ENCODE measurements around the gene SUV39H1.

SUV39H1 gene

DNA sequence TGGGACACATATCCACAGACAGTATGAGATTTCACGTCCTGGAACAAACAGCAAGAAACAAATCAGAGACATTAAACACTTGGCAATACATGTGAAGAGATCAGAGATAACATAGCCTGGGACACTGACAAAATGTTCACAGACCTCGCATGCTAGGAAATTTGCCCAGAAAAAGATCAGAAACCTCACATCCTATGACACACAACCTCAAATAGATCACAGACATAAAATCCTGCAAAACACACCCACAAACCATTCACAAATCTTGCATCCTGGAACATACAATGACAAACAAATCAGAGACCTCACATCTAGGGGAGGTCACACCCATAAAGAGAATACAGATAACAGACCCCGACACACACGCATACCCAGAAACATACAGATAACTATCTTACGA lies 18.0 kb downstream of the SUV39H1 start:
- H3K36me3 ChIP-seq (replicated peaks) = no peaks in the 10 kb centered on the region
- DNase-seq = no peak
- H3K27me3 ChIP-seq (replicated peaks) = no peaks in the 10 kb centered on the region
- in situ Hi-C loops (cut with HindIII; ENCODE audit: low pct_ligation_motif_present, low sequenced_read_pairs) = no loop called here
- H3K27ac ChIP-seq = no peak overlapping the region
- no peak overlapping the region for H3K4me3 ChIP-seq (ENCODE audit: low read depth, low read length)
- TF ChIP-seq, protein P1, sequence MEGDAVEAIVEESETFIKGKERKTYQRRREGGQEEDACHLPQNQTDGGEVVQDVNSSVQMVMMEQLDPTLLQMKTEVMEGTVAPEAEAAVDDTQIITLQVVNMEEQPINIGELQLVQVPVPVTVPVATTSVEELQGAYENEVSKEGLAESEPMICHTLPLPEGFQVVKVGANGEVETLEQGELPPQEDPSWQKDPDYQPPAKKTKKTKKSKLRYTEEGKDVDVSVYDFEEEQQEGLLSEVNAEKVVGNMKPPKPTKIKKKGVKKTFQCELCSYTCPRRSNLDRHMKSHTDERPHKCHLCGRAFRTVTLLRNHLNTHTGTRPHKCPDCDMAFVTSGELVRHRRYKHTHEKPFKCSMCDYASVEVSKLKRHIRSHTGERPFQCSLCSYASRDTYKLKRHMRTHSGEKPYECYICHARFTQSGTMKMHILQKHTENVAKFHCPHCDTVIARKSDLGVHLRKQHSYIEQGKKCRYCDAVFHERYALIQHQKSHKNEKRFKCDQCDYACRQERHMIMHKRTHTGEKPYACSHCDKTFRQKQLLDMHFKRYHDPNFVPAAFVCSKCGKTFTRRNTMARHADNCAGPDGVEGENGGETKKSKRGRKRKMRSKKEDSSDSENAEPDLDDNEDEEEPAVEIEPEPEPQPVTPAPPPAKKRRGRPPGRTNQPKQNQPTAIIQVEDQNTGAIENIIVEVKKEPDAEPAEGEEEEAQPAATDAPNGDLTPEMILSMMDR (IDR thresholded peaks at IDR 0.05; ENCODE audit: low read depth, low read length, missing control alignments) = no peak

DNA sequence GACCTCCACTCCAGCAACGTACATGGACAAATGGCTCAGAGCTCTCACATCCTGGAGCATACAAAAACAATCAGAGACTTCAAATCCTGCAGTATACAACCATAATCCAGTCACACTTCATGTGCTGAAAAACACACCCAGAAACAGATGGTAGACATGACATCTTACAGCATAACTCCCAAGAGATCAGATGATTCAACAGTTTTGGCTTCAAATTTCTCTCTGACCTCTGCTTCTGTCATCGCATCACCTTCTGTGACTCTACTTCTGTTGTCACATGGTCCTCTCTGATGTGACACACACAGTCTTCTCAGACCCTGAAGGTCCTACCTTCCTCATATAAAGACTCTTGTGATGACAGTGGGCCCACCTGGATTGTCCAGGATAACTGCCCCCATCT lies 18.5 kb downstream of the SUV39H1 start:
- no peak overlapping the region for H3K27ac ChIP-seq
- TF ChIP-seq, protein P1 (IDR thresholded peaks at IDR 0.05; ENCODE audit: low read depth, low read length, missing control alignments) = no peak
- in situ Hi-C loops (cut with HindIII; ENCODE audit: low pct_ligation_motif_present, low sequenced_read_pairs) = no loop called here

DNA sequence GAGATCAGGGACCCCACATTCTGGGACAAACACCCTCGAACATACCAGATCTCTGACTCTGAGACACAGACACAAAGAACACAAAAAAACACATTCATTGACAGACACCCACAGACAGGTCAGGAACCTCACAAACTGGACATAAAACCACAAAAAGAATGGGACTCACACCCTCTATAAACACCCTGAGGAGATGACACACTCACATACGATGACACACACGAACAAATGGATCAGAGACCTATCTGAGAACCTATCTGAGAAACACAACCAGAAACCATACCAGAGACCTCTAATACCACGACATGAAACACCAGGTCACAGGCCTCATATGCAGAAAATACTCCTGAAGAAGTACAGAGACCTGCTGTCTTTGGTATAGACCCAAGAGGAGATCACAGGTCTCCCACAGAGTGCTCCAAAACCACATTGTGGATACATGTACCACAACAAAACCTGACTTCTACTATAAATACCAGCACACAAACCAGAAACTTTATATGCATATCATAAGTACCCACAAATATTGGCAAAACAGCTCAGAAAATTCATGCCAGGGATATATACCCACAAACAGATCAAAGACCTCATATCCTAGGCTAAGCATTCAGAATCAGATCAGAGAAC lies 19.5 kb downstream of the SUV39H1 start:
- TF ChIP-seq, protein P1 (IDR thresholded peaks at IDR 0.05; ENCODE audit: low read depth, low read length, missing control alignments) = no peak
- in situ Hi-C loops (cut with HindIII; ENCODE audit: low pct_ligation_motif_present, low sequenced_read_pairs) = no loop called here
- no peak for DNase-seq
- H3K36me3 ChIP-seq (replicated peaks) = no peaks in the 10 kb centered on the region
- H3K4me3 ChIP-seq (ENCODE audit: low read depth, low read length) = no peak overlapping the region
- H3K27me3 ChIP-seq (replicated peaks) = no peaks in the 10 kb centered on the region
- no peak overlapping the region for H3K27ac ChIP-seq

More for the DNA sequence above, 18.5 kb downstream of the SUV39H1 start:
- Histone ChIP-seq H3K27me3 (replicated peaks) (no peaks in the 10 kb centered on the region), H3K4me3 (ENCODE audit: low read depth, low read length) (no peak overlapping the region), H3K36me3 (replicated peaks) (no peaks in the 10 kb centered on the region)
- DNase-seq = peak; percentile 31

DNA sequence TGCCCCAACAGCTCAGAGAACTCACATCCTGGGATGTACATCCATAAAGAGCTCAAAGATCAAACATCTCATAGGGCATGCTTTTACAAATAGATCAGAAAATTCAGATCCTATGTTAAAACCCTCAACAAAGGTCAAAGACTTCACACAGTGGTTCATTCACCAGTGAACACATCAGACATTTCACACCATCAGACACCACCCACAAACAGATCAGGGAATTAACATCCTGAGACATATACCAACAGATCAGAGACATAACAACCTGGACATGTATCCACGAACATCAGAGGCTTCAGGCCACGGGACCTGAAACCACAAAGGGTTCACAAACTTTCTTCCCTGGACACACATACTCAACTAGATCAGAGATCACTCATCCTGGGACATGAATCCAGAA lies 23.4 kb downstream of the SUV39H1 start:
- in situ Hi-C loops (cut with HindIII; ENCODE audit: low pct_ligation_motif_present, low sequenced_read_pairs) = no loop called here
- Histone ChIP-seq H3K27me3 (replicated peaks) (no peaks in the 10 kb centered on the region), H3K4me3 (ENCODE audit: low read depth, low read length) (no peak overlapping the region), H3K36me3 (replicated peaks) (no peaks in the 10 kb centered on the region), H3K27ac (no peak overlapping the region)
- DNase-seq = no peak
- TF ChIP-seq, protein P1 (IDR thresholded peaks at IDR 0.05; ENCODE audit: low read depth, low read length, missing control alignments) = no peak

DNA sequence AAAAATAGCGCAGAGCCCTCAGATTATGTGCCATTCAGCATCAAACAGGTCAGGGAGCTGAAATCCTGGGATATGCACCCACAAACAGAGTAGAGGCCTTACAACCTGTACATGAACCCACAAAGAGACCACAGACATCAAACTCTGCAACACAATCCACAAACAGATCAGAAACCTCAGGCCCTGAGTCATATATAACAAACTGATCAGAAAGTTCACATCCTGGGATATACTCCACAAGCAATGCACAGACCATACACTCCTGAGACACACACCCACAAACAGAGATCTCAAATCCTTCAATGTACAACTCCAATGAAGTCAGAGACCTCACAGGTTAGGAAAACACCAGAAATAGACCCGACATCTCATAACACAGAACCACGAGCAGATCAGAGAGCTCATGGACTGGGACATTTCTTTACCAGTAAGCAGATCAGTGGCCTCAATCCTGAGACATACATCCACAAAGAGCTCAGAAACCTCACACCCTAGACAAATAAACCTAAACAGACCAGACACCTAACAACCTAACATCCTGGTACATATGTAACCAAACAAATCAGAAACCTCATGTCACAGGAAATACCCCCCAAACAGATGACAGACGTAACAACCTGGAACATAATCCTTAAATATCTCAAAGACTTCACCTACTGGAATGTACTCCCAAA lies 24.2 kb downstream of the SUV39H1 start:
- TF ChIP-seq, protein P1 (IDR thresholded peaks at IDR 0.05; ENCODE audit: low read depth, low read length, missing control alignments) = no peak
- DNase-seq = no peak
- Histone ChIP-seq H3K27me3 (replicated peaks) (no peaks in the 10 kb centered on the region), H3K36me3 (replicated peaks) (no peaks in the 10 kb centered on the region), H3K4me3 (ENCODE audit: low read depth, low read length) (no peak overlapping the region), H3K27ac (no peak overlapping the region)
- in situ Hi-C loops (cut with HindIII; ENCODE audit: low pct_ligation_motif_present, low sequenced_read_pairs) = no loop called here

Data from brain microvascular endothelial cell (primary cell).